Hematopoietic multipotent progenitor cell treated with erythropoietin and hydrocortisone succinate and interleukin-3 and kit ligand, for 15 days (in vitro differentiated cells): Measurements from ENCODE around the gene ALDH8A1.

Experiments
- DNase-seq: peaks from one replicate; pipeline ENCODE4 v3.0.0-alpha.2; 2015; ENCODE audit warnings: low spot score

ALDH8A1 gene

GRCh38 chr6:134951494-134952263 lies 1.8 kb upstream of the ALDH8A1 start:
- DNase-seq = no peak

- DNase-seq = no peak
Measured at GRCh38 chr6:134950482-134950881, 581 bp upstream of the ALDH8A1 start.

GRCh38 chr6:134948691-134949090 lies 1.2 kb downstream of the ALDH8A1 start:
- DNase-seq = no peak

GRCh38 chr6:134948142-134948541 lies 1.8 kb downstream of the ALDH8A1 start:
- no peak for DNase-seq

GRCh38 chr6:134945045-134945444 lies 4.9 kb downstream of the ALDH8A1 start:
- DNase-seq = no peak

GRCh38 chr6:134943522-134944111 lies 6.3 kb downstream of the ALDH8A1 start:
- DNase-seq = no peak

GRCh38 chr6:134938896-134939295 lies 11.0 kb downstream of the ALDH8A1 start:
- no peak for DNase-seq

GRCh38 chr6:134937426-134937825 lies 12.5 kb downstream of the ALDH8A1 start:
- DNase-seq = no peak

- DNase-seq = no peak
Measured at GRCh38 chr6:134936931-134937330, 13.0 kb downstream of the ALDH8A1 start.

- no peak for DNase-seq
Measured at GRCh38 chr6:134936476-134936875, 13.4 kb downstream of the ALDH8A1 start.

- no peak for DNase-seq
Measured at GRCh38 chr6:134934793-134935485, 15.0 kb downstream of the ALDH8A1 start.

- DNase-seq = no peak
Measured at GRCh38 chr6:134932535-134933470, 17.1 kb downstream of the ALDH8A1 start.

GRCh38 chr6:134932098-134932497 lies 17.8 kb downstream of the ALDH8A1 start:
- DNase-seq = no peak

- no peak for DNase-seq
Measured at GRCh38 chr6:134930463-134930862, 19.4 kb downstream of the ALDH8A1 start.

- no peak for DNase-seq
Measured at GRCh38 chr6:134928151-134928900, 21.6 kb downstream of the ALDH8A1 start.

GRCh38 chr6:134925800-134926199 lies 24.1 kb downstream of the ALDH8A1 start:
- no peak for DNase-seq

- no peak for DNase-seq
Measured at GRCh38 chr6:134921721-134922261, 28.1 kb downstream of the ALDH8A1 start.

- no peak for DNase-seq
Measured at GRCh38 chr6:134921276-134921675, 28.6 kb downstream of the ALDH8A1 start.

GRCh38 chr6:134920422-134920821 lies 29.5 kb downstream of the ALDH8A1 start:
- no peak for DNase-seq

GRCh38 chr6:134918418-134918961 lies 31.4 kb downstream of the ALDH8A1 start:
- no peak for DNase-seq

- DNase-seq = no peak
Measured at GRCh38 chr6:134911547-134911946, 38.4 kb downstream of the ALDH8A1 start.
